GM21423 (cell line): ENCODE data around the gene TXN.
"Not testable (repeated sequence)": the region's sequence is repeated elsewhere in the genome, so short reads cannot be mapped to it uniquely, and the experiment has no call there.

Source experiments
- ATAC-seq: cut with Tn5 transposase; IDR thresholded peaks from one replicate; pipeline ENCODE4 v1.9.1; 2021; ENCODE audit warnings: mild to moderate bottlenecking, moderate library complexity; ENCODE audit not compliant: unreplicated experiment

Gene TXN

GRCh38 chr9:110214090-110214489 lies 42.2 kb downstream of the TXN start:
- no peak for ATAC-seq

DNA sequence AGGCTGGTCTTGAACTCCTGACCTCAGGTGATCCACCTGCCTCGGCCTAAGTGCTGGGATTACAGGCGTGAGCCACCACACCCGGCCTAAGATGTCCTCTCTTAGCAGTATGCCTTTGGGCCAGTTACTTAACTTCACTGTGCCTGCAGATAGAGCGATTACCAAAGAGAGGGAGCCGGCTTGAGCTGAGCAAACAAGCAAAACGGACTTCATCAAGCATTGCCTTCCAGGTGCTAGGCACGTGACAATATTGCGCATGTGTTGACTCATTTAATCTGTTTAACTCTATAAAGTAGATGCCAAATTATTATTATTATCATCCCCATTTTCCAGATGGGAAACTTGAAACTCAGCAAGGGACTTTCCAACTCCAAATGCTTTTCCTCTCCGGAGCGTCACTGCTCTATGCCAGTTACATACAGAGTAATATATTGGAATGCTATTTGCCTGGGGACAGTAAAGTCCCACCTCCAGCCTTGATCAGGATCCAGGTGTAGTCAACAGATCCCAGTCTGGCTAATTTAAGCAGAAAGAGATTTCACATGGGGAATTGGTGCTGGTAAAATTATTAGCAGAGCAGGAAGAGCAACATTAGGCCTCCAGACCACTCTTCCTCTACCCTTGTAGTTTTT lies 42.8 kb downstream of the TXN start:
- ATAC-seq: no peak

GRCh38 chr9:110208031-110208430 lies 48.3 kb downstream of the TXN start, which contains the start of gene C9orf152:
C9orf152 (minus strand) TSS chr9:110208159; CDS start chr9:110207579, 580 bp downstream.
- ATAC-seq: no peak

DNA sequence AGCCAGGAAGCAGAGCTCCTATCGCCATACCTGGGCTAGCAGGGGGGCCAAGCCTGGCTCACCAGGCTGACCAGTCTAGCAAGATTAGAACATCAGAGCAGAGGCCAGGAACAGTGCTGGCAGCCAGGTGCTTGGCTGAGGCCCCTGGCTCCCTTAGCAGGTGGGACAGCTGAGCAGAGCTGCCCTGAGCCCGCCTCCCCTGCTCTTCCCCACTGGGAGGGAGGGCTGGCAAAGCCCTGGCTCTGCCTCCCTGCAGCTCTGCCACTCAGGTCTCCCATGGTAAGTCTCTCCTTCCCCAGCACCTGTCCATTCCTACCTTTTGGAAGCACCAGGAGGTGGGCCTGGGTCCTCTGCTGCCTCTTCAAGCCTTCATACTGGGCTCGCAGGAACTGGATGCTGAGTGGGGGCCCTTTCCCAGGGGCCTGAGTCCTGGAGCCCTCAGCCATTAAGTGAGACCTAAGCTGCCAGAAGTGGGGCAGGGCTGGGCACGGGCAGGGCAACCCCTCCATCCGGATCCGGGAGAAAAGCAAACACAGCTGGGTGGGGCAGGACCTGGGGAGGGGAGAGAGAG lies 49.2 kb downstream of the TXN start:
- ATAC-seq: no peak

GRCh38 chr9:110206389-110206788 lies 49.9 kb downstream of the TXN start:
- no peak for ATAC-seq

- ATAC-seq: not testable (repeated sequence)
Observed at GRCh38 chr9:110205612-110206011, 50.7 kb downstream of the TXN start.

- ATAC-seq: no peak
Observed at GRCh38 chr9:110202232-110202631, 54.1 kb downstream of the TXN start.

DNA sequence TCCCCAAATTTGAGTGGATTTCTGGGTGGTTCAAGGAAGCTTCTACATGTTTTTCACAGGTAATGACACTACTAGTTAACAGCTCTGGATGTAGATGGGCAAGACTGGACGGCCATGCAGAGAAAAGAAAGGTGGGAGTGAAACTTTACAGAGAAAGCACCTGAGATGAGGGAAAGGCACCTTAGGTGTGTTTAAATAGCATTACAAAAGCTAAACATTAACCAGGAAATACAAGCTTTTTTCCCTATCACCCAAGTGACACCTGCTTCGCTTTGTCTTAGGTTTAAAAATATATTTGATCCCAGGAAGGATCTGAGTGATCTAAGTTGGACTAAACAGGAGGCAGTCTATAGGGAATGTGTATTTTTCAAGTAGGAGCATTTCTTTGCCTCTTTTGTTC lies 56.7 kb downstream of the TXN start:
- ATAC-seq: no peak

DNA sequence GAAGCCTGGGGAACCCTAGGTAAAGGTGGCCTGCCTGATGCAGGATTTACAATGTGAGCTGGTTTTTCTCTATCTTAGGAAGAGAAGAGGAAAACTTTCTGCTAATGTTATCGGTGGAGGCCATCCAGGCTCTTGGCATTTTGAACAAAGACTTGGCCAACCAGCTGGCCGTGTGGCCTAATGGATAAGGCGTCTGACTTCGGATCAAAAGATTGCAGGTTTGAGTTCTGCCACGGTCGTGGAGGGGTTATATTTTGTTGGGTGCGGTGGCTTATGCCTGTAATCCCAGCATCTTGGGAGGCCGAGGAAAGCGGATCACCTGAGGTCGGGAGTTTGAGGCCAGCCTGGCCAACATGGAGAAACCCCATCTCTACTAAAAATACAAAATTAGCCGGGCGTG lies 58.0 kb downstream of the TXN start:
- no peak for ATAC-seq

DNA sequence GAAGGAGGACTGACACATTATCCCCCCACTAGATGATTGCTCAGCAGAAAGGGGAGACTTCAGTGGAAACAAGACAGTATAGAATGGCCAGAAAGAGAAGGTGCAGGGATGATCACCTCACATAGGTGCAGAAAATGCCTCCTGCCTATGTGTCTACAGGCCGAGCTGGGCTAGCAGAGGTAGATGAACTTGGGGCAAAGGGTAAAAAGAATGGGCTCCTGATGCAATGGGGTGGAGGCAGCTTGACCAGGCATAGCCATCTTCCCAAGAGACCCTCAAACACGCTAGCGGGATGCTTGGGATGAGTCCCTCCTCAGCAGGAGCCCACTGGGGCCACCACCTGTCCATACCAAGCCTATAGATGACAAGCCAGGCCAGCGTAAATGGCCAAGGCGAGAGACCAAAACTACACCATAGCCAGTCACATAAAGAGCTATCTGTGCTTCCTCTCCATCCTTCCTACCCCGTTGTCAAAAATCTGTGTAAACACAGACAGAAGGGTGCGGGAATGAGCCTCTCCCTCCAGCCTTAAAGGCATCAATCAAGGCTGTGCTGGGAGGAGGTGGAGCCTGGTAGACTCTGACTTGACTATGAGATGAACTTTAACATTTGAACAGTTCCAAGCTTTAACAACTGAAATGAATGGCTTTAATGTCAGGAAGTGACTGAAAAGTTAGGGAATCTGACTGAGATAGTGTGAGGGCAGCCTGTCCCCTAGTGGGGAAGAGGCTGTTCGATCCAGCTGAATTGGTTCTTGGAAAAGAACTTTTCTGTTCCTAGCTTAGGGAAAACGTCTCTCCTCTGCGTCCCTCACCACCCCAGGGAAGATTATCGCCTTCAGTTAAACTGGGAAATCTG lies 58.7 kb downstream of the TXN start:
- ATAC-seq: no peak

- ATAC-seq: not testable (repeated sequence)
Observed at GRCh38 chr9:110196084-110196499, 60.2 kb downstream of the TXN start.
